GM12878 (cell line): ENCODE measurements around the gene MTR. TPM values are rescaled to one million over a fixed set of nuclear protein-coding genes. Genes with fewer than 3 reads are reported as not detected.

Experiments
- ATAC-seq: fragments of 200-7000 bp; cut with Tn5 transposase; 3 replicates; pipeline ENCODE4 v1.9.1; 2020; ENCODE audit warnings: mild to moderate bottlenecking, moderate library complexity
- BruUV-seq: library from RNA; stranded (reverse); fragments of 400-500 nt; replicated peaks from 2 replicates; lab custom pipeline; 2021; lab: Mats Ljungman, UMichigan
- CTCF ChIA-PET: fragments of 300-600 bp; sonication (Branson Sonifier 250); formaldehyde crosslinking; extraction: SDS; loops from one replicate; lab custom pipeline; 2021; ENCODE audit warnings: inconsistent platforms; lab: Yijun Ruan, JAX
- POLR2A ChIA-PET: fragments of 350-600 bp; formaldehyde crosslinking; extraction: SDS; loops from one replicate; lab custom pipeline; 2021; ENCODE audit warnings: inconsistent platforms; lab: Charles Lee
- RAD21 ChIA-PET: fragments of 300-600 bp; sonication (Branson Sonifier 250); formaldehyde crosslinking; loops from one replicate; lab custom pipeline; 2023; ENCODE audit warnings: antibody characterized with exemption; ENCODE audit not compliant: unreplicated experiment; lab: Charles Lee
- SMC1A ChIA-PET: fragments of 300-600 bp; sonication (Branson Sonifier 250); formaldehyde crosslinking; loops from one replicate; lab custom pipeline; 2023; ENCODE audit not compliant: unreplicated experiment, uncharacterized antibody; lab: Charles Lee
- DNase-seq: peaks from one replicate; pipeline ENCODE4 v3.0.0-alpha.2; 2011; ENCODE audit warnings: low read depth, low spot score
- FAIRE-seq: peaks from 3 replicates; lab custom pipeline; 2011; peaks lifted over from hg19 to GRCh38; lab: Jason Lieb, UNC
- H2AFZ ChIP-seq: 2 replicates; pipeline ENCODE4 v1.6.0; 2011; ENCODE audit warnings: low read depth, low read length, control low read depth; ENCODE audit not compliant: control insufficient read depth
- H3K27ac ChIP-seq: 2 replicates; pipeline ENCODE4 v1.5.1; 2011; ENCODE audit warnings: control low read depth; ENCODE audit not compliant: control insufficient read depth, insufficient read depth
- H3K27me3 ChIP-seq, 2 experiments: replicated peaks in 1 of 2; 2 replicates each; pipeline versions ENCODE4 v1.6.0 to v1.6.1; 2011; ENCODE audit warnings: low read length in 1 of 2; ENCODE audit not compliant: control insufficient read depth in 2 of 2, insufficient read depth in 2 of 2
- H3K36me3 ChIP-seq, 2 experiments: 2 replicates each; pipeline ENCODE4 v1.5.1; 2011; ENCODE audit warnings: low read length in 1 of 2; ENCODE audit not compliant: control insufficient read depth in 2 of 2, insufficient read depth in 2 of 2
- H3K4me1 ChIP-seq: 2 replicates; pipeline ENCODE4 v1.6.1; 2011; ENCODE audit warnings: mild to moderate bottlenecking, low read length, moderate library complexity, mixed read lengths; ENCODE audit not compliant: control insufficient read depth, insufficient read depth
- H3K4me2 ChIP-seq: 2 replicates; pipeline ENCODE4 v1.6.0; 2011; ENCODE audit warnings: control low read depth; ENCODE audit not compliant: control insufficient read depth, insufficient read depth
- H3K4me3 ChIP-seq: fragments of 200-600 bp; sonication (generic); 2 replicates; pipeline ENCODE4 v1.5.1; 2016
- H3K79me2 ChIP-seq: 2 replicates; pipeline ENCODE4 v1.6.0; 2011; ENCODE audit warnings: low read length; ENCODE audit not compliant: control insufficient read depth, insufficient read depth
- H3K9ac ChIP-seq: 2 replicates; pipeline ENCODE4 v1.8.0; 2011; ENCODE audit warnings: low read length, control low read depth, mixed read lengths; ENCODE audit not compliant: control insufficient read depth, insufficient read depth
- H3K9me3 ChIP-seq: replicated peaks from 3 replicates; pipeline ENCODE4 v1.5.1; 2011; ENCODE audit warnings: mild to moderate bottlenecking, low read length; ENCODE audit not compliant: control insufficient read depth, insufficient read depth
- H4K20me1 ChIP-seq: 2 replicates; pipeline ENCODE4 v1.6.0; 2011; ENCODE audit not compliant: control insufficient read depth, insufficient read depth
- BACH1 ChIP-seq: fragments of 450-650 bp; IDR thresholded peaks from 2 replicates; pipeline ENCODE4 v1.6.1; 2017; ENCODE audit warnings: mild to moderate bottlenecking, borderline replicate concordance
- CBFB ChIP-seq: IDR thresholded peaks from 2 replicates; pipeline ENCODE4 v1.6.1; 2016; ENCODE audit warnings: antibody characterized with exemption, low read depth
- DPF2 ChIP-seq: fragments of 450-650 bp; IDR thresholded peaks from 2 replicates; pipeline ENCODE4 v1.6.1; 2017; ENCODE audit warnings: mild to moderate bottlenecking
- KDM1A ChIP-seq: fragments of 200-600 bp; sonication (generic); IDR thresholded peaks from 2 replicates; pipeline ENCODE4 v1.6.1; 2016; ENCODE audit warnings: borderline replicate concordance
- MEF2A ChIP-seq: IDR thresholded peaks from 2 replicates; pipeline ENCODE4 v1.6.1; 2011; ENCODE audit warnings: low read depth, mild to moderate bottlenecking, low read length, moderate library complexity; ENCODE audit not compliant: insufficient read depth
- NBN ChIP-seq: fragments of 450-650 bp; IDR thresholded peaks from 2 replicates; pipeline ENCODE4 v1.6.1; 2016
- SMC3 ChIP-seq: IDR thresholded peaks from 2 replicates; pipeline ENCODE4 v1.6.1; 2011; ENCODE audit warnings: low read length, improper control_type of control experiment, borderline replicate concordance
- SREBF1 ChIP-seq: IDR thresholded peaks from 2 replicates; pipeline ENCODE4 v1.6.1; 2012; ENCODE audit warnings: mild to moderate bottlenecking, low read length
- TARDBP ChIP-seq: IDR thresholded peaks from 2 replicates; pipeline ENCODE4 v1.6.1; 2016; ENCODE audit warnings: borderline replicate concordance
- ZNF622 ChIP-seq: fragments of 450-650 bp; IDR thresholded peaks from 2 replicates; pipeline ENCODE4 v1.6.1; 2017; ENCODE audit warnings: mild to moderate bottlenecking, inconsistent platforms
- WGBS: methylation state at CpG from one replicate; pipeline ENCODE4 v1.1.6; 2016; ENCODE audit warnings: low lambda C conversion rate; ENCODE audit not compliant: insufficient replicate concordance, insufficient coverage; ENCODE audit errors: missing lambda C conversion rate; 5-methylcytosine and 5-hydroxymethylcytosine counted together
- in situ Hi-C: fragments of 300-500 bp; cut with MboI; formaldehyde crosslinking; loops from 9 replicates; pipeline ENCODE4 v1.14.3; 2018; ENCODE audit warnings: mixed read lengths
- intact Hi-C: fragments of 100-400 bp; cut with micrococcal nuclease; formaldehyde crosslinking; loops from one replicate; pipeline ENCODE4 v1.14.2; 2022; ENCODE audit not compliant: unreplicated experiment
- polyA plus RNA-seq, 11 experiments: library from polyadenylated mRNA; depleted of rRNA in 4 of 11; unstranded in 6 of 11; stranded (reverse) in 5 of 11; fragments of >200 nt; fragmentation: Nextera tagmentation in 4 of 11; fragmentation: Illumina TruSeq in 1 of 11; extraction: Ambion mirVana in 4 of 11; extraction: Trizol in 1 of 11; gene quantifications; 1 replicate in 1 of 11; 2 replicates in 10 of 11; pipeline versions ENCODE4 v1.2.1 to v1.2.3, GENCODE V29; 2011 to 2016; ENCODE audit warnings: inconsistent platforms in 2 of 11, missing spikeins in 2 of 11, low read depth in 1 of 11
- total RNA-seq, 4 experiments: library from RNA; depleted of rRNA in 3 of 4; stranded (reverse); fragments of >200 nt in 3 of 4; fragmentation: Illumina TruSeq in 1 of 4; extraction: Trizol in 1 of 4; gene quantifications; 2 replicates each; pipeline versions ENCODE4 v1.2.1 to v1.2.3, GENCODE V29; 2013 to 2021
- TF ChIP-seq, protein P1 (sequence below): fragments of 450-650 bp; IDR thresholded peaks from 2 replicates; pipeline ENCODE4 v1.6.1; 2017; ENCODE audit warnings: mild to moderate bottlenecking, moderate library complexity

The MTR gene
- total and polyA plus RNA-seq, 10 of the 15 experiments (the other 5 are each of a cell fraction or from before 2014, with no cell fraction given) = 2.4 to 38.7 (median 16.5) TPM

DNA sequence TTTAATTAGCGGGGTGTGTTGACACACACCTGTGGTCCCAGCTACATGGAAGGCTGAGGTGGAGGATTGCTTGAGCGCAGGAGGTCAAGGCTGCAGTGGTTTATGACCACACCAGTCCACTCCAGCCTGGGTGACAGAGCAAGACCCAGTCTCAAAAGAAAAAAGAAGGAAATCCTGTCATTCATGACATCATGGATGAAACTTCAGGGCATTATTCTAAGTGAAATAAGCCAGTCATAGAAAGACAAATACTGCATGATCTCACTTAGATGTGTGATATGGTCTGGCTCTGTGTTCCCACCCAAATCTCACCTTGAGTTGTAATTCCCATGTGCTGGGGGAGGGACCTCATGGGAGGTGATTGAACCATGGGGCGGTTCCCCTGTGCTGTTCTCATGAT is 126.5 kb downstream of the MTR start:
- no peak for FAIRE-seq
- ChIA-PET POLR2A (no interaction called here), RAD21 (no interaction called here), CTCF (no interaction called here), SMC1A (no interaction called here)
- Histone ChIP-seq H3K4me2 (no peak overlapping the region), H4K20me1 (no peaks in the 10 kb centered on the region), H3K9me3 (no peaks in the 10 kb centered on the region; the same call in 2 of the 3 replicates), H3K4me1 (no peaks in the 10 kb centered on the region), H3K79me2 (no peaks in the 10 kb centered on the region), H3K27ac (no peak overlapping the region), H3K4me3 (no peak overlapping the region), H3K9ac (no peak overlapping the region), H2AFZ (no peak overlapping the region), H3K36me3 (no peaks in the 10 kb centered on the region), H3K27me3 (no peaks in the 10 kb centered on the region)
- 49% methylated on average over 3 of the region's 3 CpGs for WGBS
- in situ Hi-C loops (no loop called here), intact Hi-C loops (no loop called here)
- BruUV-seq = no TSS peak
- ATAC-seq = no peak
- TF ChIP-seq BACH1 = no peak
- TF ChIP-seq KDM1A = no peak
- no peak for TF ChIP-seq SREBF1
- no peak for TF ChIP-seq TARDBP
- TF ChIP-seq MEF2A = no peak
- TF ChIP-seq, protein P1, sequence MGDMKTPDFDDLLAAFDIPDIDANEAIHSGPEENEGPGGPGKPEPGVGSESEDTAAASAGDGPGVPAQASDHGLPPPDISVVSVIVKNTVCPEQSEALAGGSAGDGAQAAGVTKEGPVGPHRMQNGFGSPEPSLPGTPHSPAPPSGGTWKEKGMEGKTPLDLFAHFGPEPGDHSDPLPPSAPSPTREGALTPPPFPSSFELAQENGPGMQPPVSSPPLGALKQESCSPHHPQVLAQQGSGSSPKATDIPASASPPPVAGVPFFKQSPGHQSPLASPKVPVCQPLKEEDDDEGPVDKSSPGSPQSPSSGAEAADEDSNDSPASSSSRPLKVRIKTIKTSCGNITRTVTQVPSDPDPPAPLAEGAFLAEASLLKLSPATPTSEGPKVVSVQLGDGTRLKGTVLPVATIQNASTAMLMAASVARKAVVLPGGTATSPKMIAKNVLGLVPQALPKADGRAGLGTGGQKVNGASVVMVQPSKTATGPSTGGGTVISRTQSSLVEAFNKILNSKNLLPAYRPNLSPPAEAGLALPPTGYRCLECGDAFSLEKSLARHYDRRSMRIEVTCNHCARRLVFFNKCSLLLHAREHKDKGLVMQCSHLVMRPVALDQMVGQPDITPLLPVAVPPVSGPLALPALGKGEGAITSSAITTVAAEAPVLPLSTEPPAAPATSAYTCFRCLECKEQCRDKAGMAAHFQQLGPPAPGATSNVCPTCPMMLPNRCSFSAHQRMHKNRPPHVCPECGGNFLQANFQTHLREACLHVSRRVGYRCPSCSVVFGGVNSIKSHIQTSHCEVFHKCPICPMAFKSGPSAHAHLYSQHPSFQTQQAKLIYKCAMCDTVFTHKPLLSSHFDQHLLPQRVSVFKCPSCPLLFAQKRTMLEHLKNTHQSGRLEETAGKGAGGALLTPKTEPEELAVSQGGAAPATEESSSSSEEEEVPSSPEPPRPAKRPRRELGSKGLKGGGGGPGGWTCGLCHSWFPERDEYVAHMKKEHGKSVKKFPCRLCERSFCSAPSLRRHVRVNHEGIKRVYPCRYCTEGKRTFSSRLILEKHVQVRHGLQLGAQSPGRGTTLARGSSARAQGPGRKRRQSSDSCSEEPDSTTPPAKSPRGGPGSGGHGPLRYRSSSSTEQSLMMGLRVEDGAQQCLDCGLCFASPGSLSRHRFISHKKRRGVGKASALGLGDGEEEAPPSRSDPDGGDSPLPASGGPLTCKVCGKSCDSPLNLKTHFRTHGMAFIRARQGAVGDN = no peak
- TF ChIP-seq NBN = no peak
- TF ChIP-seq SMC3 = no peak
- TF ChIP-seq DPF2 = no peak
- TF ChIP-seq ZNF622 = no peak
- TF ChIP-seq CBFB = no peak
- no peak for DNase-seq
